GM18505 (cell line): ENCODE measurements around the gene POLE2.
"Not testable (repeated sequence)": the region's sequence is repeated elsewhere in the genome, so short reads cannot be mapped to it uniquely, and the experiment has no call there.

ENCODE experiments used
- ATAC-seq: cut with Tn5 transposase; IDR thresholded peaks from one replicate; pipeline ENCODE4 v1.9.1; 2021; ENCODE audit not compliant: unreplicated experiment
- POLR2A ChIP-seq: IDR thresholded peaks from 4 replicates; pipeline ENCODE4 v1.6.1; 2011; ENCODE audit warnings: borderline replicate concordance; ENCODE audit not compliant: insufficient read depth, insufficient read length; ENCODE audit errors: extremely low read depth

Gene POLE2

GRCh38 chr14:49687942-49688700, at the start of gene POLE2:
POLE2 (minus strand) TSS chr14:49688214; CDS start chr14:49688203, 11 bp downstream.
- peak; percentile 83 for ATAC-seq
- peak; percentile 75 for TF ChIP-seq POLR2A

- ATAC-seq: not testable (repeated sequence)
Measured at GRCh38 chr14:49735669-49736068, 47.7 kb upstream of the POLE2 start.

GRCh38 chr14:49733836-49734235, 45.8 kb upstream of the POLE2 start:
- no peak for ATAC-seq
- no peak for TF ChIP-seq POLR2A

- ATAC-seq: no peak
- TF ChIP-seq POLR2A: no peak
Measured at GRCh38 chr14:49732896-49733295, 44.9 kb upstream of the POLE2 start.

- TF ChIP-seq POLR2A: no peak
- ATAC-seq: no peak
Measured at GRCh38 chr14:49727171-49727570, 39.2 kb upstream of the POLE2 start.

GRCh38 chr14:49721733-49722435, 33.9 kb upstream of the POLE2 start:
- ATAC-seq: not testable (repeated sequence)

- no peak for TF ChIP-seq POLR2A
- ATAC-seq: no peak
Measured at GRCh38 chr14:49720744-49721143, 32.7 kb upstream of the POLE2 start.

- ATAC-seq: not testable (repeated sequence)
Measured at GRCh38 chr14:49710993-49711392, 23.0 kb upstream of the POLE2 start.

GRCh38 chr14:49704471-49704870, 16.5 kb upstream of the POLE2 start:
- not testable (repeated sequence) for ATAC-seq

- ATAC-seq: no peak
- no peak for TF ChIP-seq POLR2A
Measured at GRCh38 chr14:49703965-49704364, 16.0 kb upstream of the POLE2 start.

GRCh38 chr14:49702725-49703124, 14.7 kb upstream of the POLE2 start:
- TF ChIP-seq POLR2A: no peak
- no peak for ATAC-seq

- ATAC-seq: not testable (repeated sequence)
Measured at GRCh38 chr14:49693735-49694124, 5.7 kb upstream of the POLE2 start.

- ATAC-seq: peak; percentile 68
- peak; percentile 68 for TF ChIP-seq POLR2A
Measured at GRCh38 chr14:49692811-49693734, 5.1 kb upstream of the POLE2 start, which contains the start of gene KLHDC1. KLHDC1 (plus strand) TSS chr14:49693120; CDS start chr14:49693195, 75 bp downstream.

GRCh38 chr14:49692193-49692757, 4.3 kb upstream of the POLE2 start:
- TF ChIP-seq POLR2A: no peak
- no peak for ATAC-seq

GRCh38 chr14:49691031-49691430, 3.0 kb upstream of the POLE2 start:
- ATAC-seq: no peak
- no peak for TF ChIP-seq POLR2A
